Measurements from ENCODE around the gene FN1. TPM values are rescaled to one million over a fixed set of nuclear protein-coding genes. Genes with fewer than 3 reads are reported as not detected.

Gene FN1
- total and polyA plus RNA-seq, 2 of the 8 experiments (the other 6 are each of a cell fraction or from before 2014, with no cell fraction given), result 42.9 to 109 TPM

DNA sequence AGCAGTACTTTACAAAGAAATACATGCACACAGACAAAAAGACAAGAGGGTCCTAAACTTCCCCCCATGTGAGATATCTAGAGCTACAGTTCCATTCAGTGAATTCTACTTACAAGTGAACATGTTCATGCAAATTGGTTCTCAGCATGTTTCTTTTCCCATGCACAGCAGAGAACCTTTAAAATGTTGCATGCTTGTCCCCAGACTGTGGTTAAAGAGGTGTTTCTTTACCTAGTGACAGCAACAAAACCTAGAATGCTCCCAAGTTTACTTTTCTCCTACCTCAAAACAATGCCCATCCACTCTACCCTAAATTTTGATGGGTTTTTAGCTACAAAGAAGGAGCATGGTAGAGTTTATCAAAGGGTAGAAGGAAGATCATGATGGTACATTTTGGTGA, 43.7 kb downstream of the FN1 start:
- Histone ChIP-seq H4K5ac (ENCODE audit: insufficient read length, low read depth, low read length) (no peak overlapping the region), H2BK20ac (ENCODE audit: low read length) (no peak overlapping the region), H2BK12ac (ENCODE audit: low read depth, low read length) (no peak overlapping the region), H3K4ac (replicated peaks; ENCODE audit: insufficient read length, low read depth, low read length) (no peak overlapping the region), H2AFZ (ENCODE audit: low read length) (no peak overlapping the region), H3K4me1 (replicated peaks in 1 of 4; ENCODE audit: control insufficient read depth in 3 of 4, insufficient read depth in 4 of 4, low read length in 3 of 4) (peaks cover 2 to 6% (median 4%) of the 10 kb centered on the region in 4 experiments; a peak in 4 of 7 replicates), H2BK120ac (replicated peaks; ENCODE audit: low read depth, low read length) (no peak overlapping the region), H3K9ac (replicated peaks in 1 of 4; ENCODE audit: extremely low read depth in 1 of 4, low read depth in 3 of 4, low read length in 3 of 4) (no peak overlapping the region), H2AK5ac (ENCODE audit: low read depth, low read length) (no peak overlapping the region), H3K27ac (ENCODE audit: low read depth, low read length) (no peak overlapping the region), H3K9me3 (ENCODE audit: insufficient read depth in 2 of 2, low read depth in 1 of 2, low read length in 1 of 2) (no peaks in the 10 kb centered on the region), H3K14ac (ENCODE audit: insufficient read length) (no peak overlapping the region), H3K23me2 (ENCODE audit: low read depth, low read length) (no peaks in the 10 kb centered on the region), H4K8ac (ENCODE audit: extremely low read depth, insufficient read depth, low read length) (no peak overlapping the region), H2BK15ac (ENCODE audit: low read length) (no peak overlapping the region), H2BK5ac (ENCODE audit: low read depth, low read length) (no peak overlapping the region), H4K20me1 (replicated peaks in 1 of 2; ENCODE audit: control insufficient read depth in 1 of 2, insufficient read depth in 2 of 2, low read length in 2 of 2) (no peaks in the 10 kb centered on the region), H3K4me3 (ENCODE audit: extremely low read depth in 1 of 4, insufficient read depth in 2 of 4, low read depth in 3 of 4, low read length in 4 of 4) (no peak overlapping the region), H3K23ac (ENCODE audit: insufficient read length) (no peak overlapping the region), H3K27me3 (replicated peaks in 1 of 4; ENCODE audit: control insufficient read depth in 3 of 4, extremely low read depth in 1 of 4, insufficient read depth in 3 of 4, low read length in 3 of 4) (no peaks in the 10 kb centered on the region), H3K4me2 (ENCODE audit: insufficient read depth in 1 of 2, low read depth in 2 of 2, low read length in 2 of 2) (no peak overlapping the region), H3K79me2 (ENCODE audit: control insufficient read depth in 1 of 2, insufficient read depth in 2 of 2, low read length in 2 of 2) (no peaks in the 10 kb centered on the region), H3K79me1 (ENCODE audit: low read depth, low read length) (no peaks in the 10 kb centered on the region), H4K91ac (replicated peaks; ENCODE audit: insufficient read length, low read length) (no peak overlapping the region), H3K56ac (replicated peaks; ENCODE audit: insufficient read length, low read depth, low read length) (no peak overlapping the region), H3K36me3 (ENCODE audit: control insufficient read depth in 2 of 4, insufficient read depth in 4 of 4, low read length in 3 of 4) (peaks cover 2 to 26% (median 10%) of the 10 kb centered on the region in 4 experiments; a peak in 3 of 8 replicates), H3K18ac (ENCODE audit: extremely low read depth, low read length) (no peak overlapping the region)
- no peak for DNase-seq (ENCODE audit: low read depth in 1 of 2, low spot score in 2 of 2)
- FAIRE-seq, result no peak
- ChIA-PET CTCF (ENCODE audit: partially characterized antibody) (no interaction called here), POLR2A (ENCODE audit: partially characterized antibody) (no interaction called here)
- TF ChIP-seq CTBP2 (IDR thresholded peaks at IDR 0.05; ENCODE audit: borderline replicate concordance, insufficient read depth, insufficient read length, low read length) (no peak), HDAC6 (IDR thresholded peaks at IDR 0.05; ENCODE audit: low read depth, low read length) (no peak), JUND (IDR thresholded peaks at IDR 0.05; ENCODE audit: low read length) (no peak), CBX8 (IDR thresholded peaks at IDR 0.05; ENCODE audit: borderline replicate concordance, low read depth, low read length) (no peak), RFX5 (IDR thresholded peaks at IDR 0.05; ENCODE audit: borderline replicate concordance, low read depth, low read length) (no peak), POLR2A (IDR thresholded peaks at IDR 0.05; ENCODE audit: control extremely low read depth in 1 of 2, low read depth in 2 of 2, low read length in 2 of 2) (no peak), KDM4A (IDR thresholded peaks at IDR 0.05; ENCODE audit: low read depth, low read length, severe bottlenecking) (no peak), KDM5A (IDR thresholded peaks at IDR 0.05; ENCODE audit: low read length) (no peak), RAD21 (IDR thresholded peaks at IDR 0.05 in 1 of 2, conservative IDR thresholded peaks at IDR 0.05 in 1 of 2; ENCODE audit: low read depth in 2 of 2, low read length in 2 of 2) (no peak), ZNF274 (IDR thresholded peaks at IDR 0.05; ENCODE audit: borderline replicate concordance, extremely low read depth, low read length) (no peak), EP300 (IDR thresholded peaks at IDR 0.05; ENCODE audit: borderline replicate concordance in 1 of 2, low read depth in 2 of 2, low read length in 2 of 2) (no peak)
